K562 (cell line): Measurements from ENCODE around the gene CCDC85B. TPM values are rescaled to one million over a fixed set of nuclear protein-coding genes. Genes with fewer than 3 reads are reported as not detected.
A peak's percentile ranks its signal among the peaks of the same experiment; 100 is the strongest.

ENCODE experiments used
- CC2D1A ChIP-seq: fragments of 450-650 bp; IDR thresholded peaks from 2 replicates; pipeline ENCODE4 v1.6.1; 2017; ENCODE audit warnings: mild to moderate bottlenecking
- CCNT2 ChIP-seq: IDR thresholded peaks from 2 replicates; pipeline ENCODE4 v1.6.1; 2011; ENCODE audit warnings: borderline replicate concordance, low read depth, mild to moderate bottlenecking, moderate library complexity, mixed read lengths, low read length; ENCODE audit not compliant: insufficient read length; ENCODE audit errors: extremely low read depth
- COPS2 ChIP-seq: fragments of 450-650 bp; conservative IDR thresholded peaks from 2 replicates; pipeline ENCODE4 v1.6.1; 2016; ENCODE audit warnings: mild to moderate bottlenecking, moderate library complexity
- DACH1 ChIP-seq: fragments of 450-650 bp; IDR thresholded peaks from 2 replicates; pipeline ENCODE4 v1.6.1; 2018; ENCODE audit not compliant: partially characterized antibody
- E2F6 ChIP-seq, 2 experiments: IDR thresholded peaks; 2 replicates each; pipeline ENCODE4 v1.6.1; 2011; ENCODE audit warnings: borderline replicate concordance in 1 of 2, control low read depth in 1 of 2, low read depth in 1 of 2, low read length in 1 of 2, mild to moderate bottlenecking in 1 of 2, mixed read lengths in 1 of 2, moderate library complexity in 1 of 2; ENCODE audit not compliant: insufficient read depth in 1 of 2, insufficient read length in 1 of 2, poor library complexity in 1 of 2, severe bottlenecking in 1 of 2; ENCODE audit errors: extremely low read depth in 1 of 2
- ETV1 ChIP-seq: fragments of 450-650 bp; conservative IDR thresholded peaks from 2 replicates; pipeline ENCODE4 v1.6.1; 2016; ENCODE audit warnings: missing genetic modification characterization, control low read depth, low read depth, missing compliant biosample characterization
- FOXJ3 ChIP-seq: sonication (generic); formaldehyde crosslinking; IDR thresholded peaks from 2 replicates; pipeline ENCODE4 v1.4.0; 2020; ENCODE audit warnings: mild to moderate bottlenecking, missing genetic modification reagents
- FOXM1 ChIP-seq, 2 experiments: fragments of 450-650 bp in 1 of 2; sonication (generic) in 1 of 2; formaldehyde crosslinking in 1 of 2; IDR thresholded peaks; 2 replicates each; pipeline versions ENCODE4 v1.6.1 to v1.9.0; 2017 to 2022; ENCODE audit warnings: low read depth in 2 of 2, mild to moderate bottlenecking in 2 of 2, missing genetic modification reagents in 1 of 2, moderate library complexity in 1 of 2
- HCFC1 ChIP-seq: IDR thresholded peaks from 2 replicates; pipeline ENCODE4 v1.6.1; 2012; ENCODE audit warnings: low read depth, low read length, improper control_type of control experiment
- LARP7 ChIP-seq: fragments of 450-650 bp; IDR thresholded peaks from 2 replicates; pipeline ENCODE4 v1.6.1; 2016
- ZBTB11 ChIP-seq, 3 experiments: fragments of 200-800 bp in 1 of 3; fragments of 250-450 bp in 1 of 3; fragments of 450-650 bp in 1 of 3; sonication (Bioruptor Pico) in 1 of 3; sonication (Bioruptor generic) in 1 of 3; formaldehyde crosslinking in 1 of 3; IDR thresholded peaks; 2 replicates each; pipeline versions ENCODE4 v1.6.1 to v1.8.0; 2016 to 2022; ENCODE audit warnings: mild to moderate bottlenecking in 2 of 3, missing genetic modification characterization in 2 of 3, missing compliant biosample characterization in 1 of 3, moderate library complexity in 1 of 3
- ZNF239 ChIP-seq: fragments of 250-450 bp; sonication (Bioruptor Pico); IDR thresholded peaks from 2 replicates; pipeline ENCODE4 v1.4.0; 2020; ENCODE audit warnings: mild to moderate bottlenecking
- ZNF586 ChIP-seq: fragments of 450-650 bp; formaldehyde crosslinking; conservative IDR thresholded peaks from 2 replicates; pipeline ENCODE4 v1.4.0; 2020; ENCODE audit warnings: mild to moderate bottlenecking, moderate library complexity
- polyA plus RNA-seq, 8 experiments: library from polyadenylated mRNA; depleted of rRNA in 4 of 8; stranded (reverse) in 5 of 8; unstranded in 3 of 8; fragments of >200 nt; fragmentation: Nextera tagmentation in 2 of 8; fragmentation: Illumina TruSeq in 1 of 8; extraction: Ambion mirVana in 2 of 8; extraction: Trizol in 1 of 8; gene quantifications; 2 replicates each; pipeline versions ENCODE4 v1.2.1 to v1.2.3, GENCODE V29; 2011 to 2014; ENCODE audit warnings: inconsistent platforms in 1 of 8, missing spikeins in 1 of 8
- total RNA-seq, 7 experiments: library from RNA; depleted of rRNA in 6 of 7; stranded (reverse); fragments of >200 nt in 6 of 7; fragmentation: Illumina TruSeq in 2 of 7; extraction: Trizol in 2 of 7; gene quantifications; 2 replicates each; pipeline versions ENCODE4 v1.2.1 to v1.2.3, GENCODE V29; 2011 to 2021; ENCODE audit warnings: low replicate concordance in 1 of 7
- TF ChIP-seq, protein P1 (sequence below): fragments of 150-350 bp; IDR thresholded peaks from 2 replicates; pipeline ENCODE4 v1.6.1; 2014; ENCODE audit warnings: low read depth, mild to moderate bottlenecking, low read length, borderline replicate concordance
- TF ChIP-seq, protein P2 (sequence below): fragments of 150-350 bp; conservative IDR thresholded peaks from 2 replicates; pipeline ENCODE4 v1.6.1; 2014; ENCODE audit warnings: low read length

CCDC85B gene
- total and polyA plus RNA-seq, 9 of the 15 experiments (the other 6 are each of a cell fraction or from before 2014, with no cell fraction given), result 0.14 to 138 (median 6.2) TPM

- TF ChIP-seq, protein P1, sequence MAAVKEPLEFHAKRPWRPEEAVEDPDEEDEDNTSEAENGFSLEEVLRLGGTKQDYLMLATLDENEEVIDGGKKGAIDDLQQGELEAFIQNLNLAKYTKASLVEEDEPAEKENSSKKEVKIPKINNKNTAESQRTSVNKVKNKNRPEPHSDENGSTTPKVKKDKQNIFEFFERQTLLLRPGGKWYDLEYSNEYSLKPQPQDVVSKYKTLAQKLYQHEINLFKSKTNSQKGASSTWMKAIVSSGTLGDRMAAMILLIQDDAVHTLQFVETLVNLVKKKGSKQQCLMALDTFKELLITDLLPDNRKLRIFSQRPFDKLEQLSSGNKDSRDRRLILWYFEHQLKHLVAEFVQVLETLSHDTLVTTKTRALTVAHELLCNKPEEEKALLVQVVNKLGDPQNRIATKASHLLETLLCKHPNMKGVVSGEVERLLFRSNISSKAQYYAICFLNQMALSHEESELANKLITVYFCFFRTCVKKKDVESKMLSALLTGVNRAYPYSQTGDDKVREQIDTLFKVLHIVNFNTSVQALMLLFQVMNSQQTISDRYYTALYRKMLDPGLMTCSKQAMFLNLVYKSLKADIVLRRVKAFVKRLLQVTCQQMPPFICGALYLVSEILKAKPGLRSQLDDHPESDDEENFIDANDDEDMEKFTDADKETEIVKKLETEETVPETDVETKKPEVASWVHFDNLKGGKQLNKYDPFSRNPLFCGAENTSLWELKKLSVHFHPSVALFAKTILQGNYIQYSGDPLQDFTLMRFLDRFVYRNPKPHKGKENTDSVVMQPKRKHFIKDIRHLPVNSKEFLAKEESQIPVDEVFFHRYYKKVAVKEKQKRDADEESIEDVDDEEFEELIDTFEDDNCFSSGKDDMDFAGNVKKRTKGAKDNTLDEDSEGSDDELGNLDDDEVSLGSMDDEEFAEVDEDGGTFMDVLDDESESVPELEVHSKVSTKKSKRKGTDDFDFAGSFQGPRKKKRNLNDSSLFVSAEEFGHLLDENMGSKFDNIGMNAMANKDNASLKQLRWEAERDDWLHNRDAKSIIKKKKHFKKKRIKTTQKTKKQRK, result peak; percentile 61; the same call in 1 of the 2 replicates
- TF ChIP-seq CC2D1A (peak; percentile 43; the same call in 1 of the 2 replicates), ETV1 (no peak), HCFC1 (peak; percentile 60; the same call in 1 of the 2 replicates), ZNF239 (peak; percentile 57; the same call in 1 of the 2 replicates), FOXM1 (IDR thresholded peaks at IDR 0.05; ENCODE audit: low read depth) (peak; percentile 99), FOXM1 (CRISPR knock-in tag; IDR thresholded peaks at IDR 0.05; ENCODE audit: low read depth) (0 out of 2 replicates have a peak, but pooled peaks have one; percentile 47), LARP7 (0 out of 2 replicates have a peak, but pooled peaks have one; percentile 75), FOXJ3 (no peak), CCNT2 (peak; percentile 96), DACH1 (no peak), ZNF586 (CRISPR knock-in tag) (no peak), ZBTB11 (CRISPR knock-in tag; IDR thresholded peaks at IDR 0.05) (peak in 1 of 3 experiments; percentile 74; a peak in 1 of 6 replicates), COPS2 (no peak), E2F6 (IDR thresholded peaks at IDR 0.05; ENCODE audit: borderline replicate concordance in 1 of 2, extremely low read depth in 1 of 2, insufficient read depth in 1 of 2, insufficient read length in 1 of 2, low read depth in 1 of 2, low read length in 1 of 2, poor library complexity in 1 of 2, severe bottlenecking in 1 of 2) (peak; percentile 89 to 96)
- TF ChIP-seq, protein P2, sequence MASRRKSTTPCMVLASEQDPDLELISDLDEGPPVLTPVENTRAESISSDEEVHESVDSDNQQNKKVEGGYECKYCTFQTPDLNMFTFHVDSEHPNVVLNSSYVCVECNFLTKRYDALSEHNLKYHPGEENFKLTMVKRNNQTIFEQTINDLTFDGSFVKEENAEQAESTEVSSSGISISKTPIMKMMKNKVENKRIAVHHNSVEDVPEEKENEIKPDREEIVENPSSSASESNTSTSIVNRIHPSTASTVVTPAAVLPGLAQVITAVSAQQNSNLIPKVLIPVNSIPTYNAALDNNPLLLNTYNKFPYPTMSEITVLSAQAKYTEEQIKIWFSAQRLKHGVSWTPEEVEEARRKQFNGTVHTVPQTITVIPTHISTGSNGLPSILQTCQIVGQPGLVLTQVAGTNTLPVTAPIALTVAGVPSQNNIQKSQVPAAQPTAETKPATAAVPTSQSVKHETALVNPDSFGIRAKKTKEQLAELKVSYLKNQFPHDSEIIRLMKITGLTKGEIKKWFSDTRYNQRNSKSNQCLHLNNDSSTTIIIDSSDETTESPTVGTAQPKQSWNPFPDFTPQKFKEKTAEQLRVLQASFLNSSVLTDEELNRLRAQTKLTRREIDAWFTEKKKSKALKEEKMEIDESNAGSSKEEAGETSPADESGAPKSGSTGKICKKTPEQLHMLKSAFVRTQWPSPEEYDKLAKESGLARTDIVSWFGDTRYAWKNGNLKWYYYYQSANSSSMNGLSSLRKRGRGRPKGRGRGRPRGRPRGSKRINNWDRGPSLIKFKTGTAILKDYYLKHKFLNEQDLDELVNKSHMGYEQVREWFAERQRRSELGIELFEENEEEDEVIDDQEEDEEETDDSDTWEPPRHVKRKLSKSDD, result peak; percentile 44; the same call in 1 of the 2 replicates
Observed at GRCh38 chr11:65919141-65919572, 28.7 kb downstream of the CCDC85B start, which contains the start of gene DRAP1 (continued).
